GM21786 (cell line): Measurements from ENCODE around the gene RBMX2.

Experiments
- ATAC-seq: cut with Tn5 transposase; IDR thresholded peaks from one replicate; pipeline ENCODE4 v1.9.1; 2021; ENCODE audit not compliant: unreplicated experiment

The RBMX2 gene

GRCh38 chrX:130444641-130445336 lies 43.0 kb downstream of the RBMX2 start:
- ATAC-seq = no peak

GRCh38 chrX:130446974-130447373 lies 45.2 kb downstream of the RBMX2 start:
- no peak for ATAC-seq
